ENCODE measurements around the gene ECPAS.

- TF ChIP-seq CTCF (conservative IDR thresholded peaks at IDR 0.05; ENCODE audit: low read length) (no peak), EZH2phosphoT487 (IDR thresholded peaks at IDR 0.05; ENCODE audit: borderline replicate concordance, low read depth, low read length) (no peak)
Observed at GRCh38 chr9:111350556-111350955, 133.6 kb downstream of the ECPAS start.

All from OCI-LY7 (cell line).